A673 (cell line): Measurements from ENCODE around the gene DAPK2. TPM values are rescaled to one million over a fixed set of nuclear protein-coding genes. Genes with fewer than 3 reads are reported as not detected.

Experiments used
- BruUV-seq: library from RNA; stranded (reverse); fragments of 400-500 nt; replicated peaks from 2 replicates; lab custom pipeline; 2021; lab: Mats Ljungman, UMichigan
- CTCF ChIA-PET: fragments of 300-600 bp; sonication (Branson Sonifier 250); formaldehyde crosslinking; loops from one replicate; lab custom pipeline; 2022; ENCODE audit warnings: antibody characterized with exemption; lab: Charles Lee
- POLR2A ChIA-PET: fragments of 300-600 bp; sonication (Branson Sonifier 250); formaldehyde crosslinking; loops from one replicate; lab custom pipeline; 2022; ENCODE audit warnings: antibody characterized with exemption; ENCODE audit not compliant: low non-redundant PET; lab: Charles Lee
- DNase-seq: peaks from one replicate; pipeline ENCODE4 v3.0.0-alpha.2; 2015; ENCODE audit warnings: low spot score
- H3K27ac ChIP-seq: fragments of 200-600 bp; sonication (generic); 2 replicates; pipeline ENCODE4 v1.5.1; 2016; ENCODE audit warnings: mixed run types, low read depth, mild to moderate bottlenecking, mixed read lengths, antibody characterized with exemption, low read length; ENCODE audit not compliant: poor library complexity, severe bottlenecking
- H3K27me3 ChIP-seq: fragments of 200-600 bp; sonication (generic); replicated peaks from 2 replicates; pipeline ENCODE4 v1.6.1; 2017; ENCODE audit warnings: mixed run types, low read depth, mild to moderate bottlenecking, mixed read lengths, antibody characterized with exemption, low read length; ENCODE audit not compliant: insufficient read depth, poor library complexity
- H3K36me3 ChIP-seq: fragments of 200-600 bp; sonication (generic); 2 replicates; pipeline ENCODE4 v1.6.1; 2016; ENCODE audit warnings: mixed run types, mild to moderate bottlenecking, mixed read lengths, antibody characterized with exemption, low read length; ENCODE audit not compliant: insufficient read depth, poor library complexity, severe bottlenecking
- H3K4me1 ChIP-seq: fragments of 200-600 bp; sonication (generic); 2 replicates; pipeline ENCODE4 v1.6.1; 2017; ENCODE audit warnings: mixed run types, mild to moderate bottlenecking, mixed read lengths, antibody characterized with exemption, low read length; ENCODE audit not compliant: insufficient read depth, poor library complexity, severe bottlenecking
- H3K4me3 ChIP-seq: fragments of 200-600 bp; sonication (generic); 2 replicates; pipeline ENCODE4 v1.5.1; 2016; ENCODE audit warnings: low read depth, mixed run types, mild to moderate bottlenecking, mixed read lengths, low read length; ENCODE audit not compliant: poor library complexity, severe bottlenecking
- H3K9me3 ChIP-seq: fragments of 200-600 bp; sonication (generic); 2 replicates; pipeline ENCODE4 v1.6.1; 2016; ENCODE audit warnings: mixed run types, low read depth, mild to moderate bottlenecking, mixed read lengths, antibody characterized with exemption, low read length; ENCODE audit not compliant: poor library complexity, severe bottlenecking
- CTCF ChIP-seq: fragments of 300-800, 200-600 bp; sonication (generic); conservative IDR thresholded peaks from 2 replicates; pipeline ENCODE4 v1.5.1; 2017; ENCODE audit warnings: low read depth, mild to moderate bottlenecking, antibody characterized with exemption, low read length, moderate library complexity, mixed read lengths
- EZH2 ChIP-seq: fragments of 200-600 bp; sonication (generic); IDR thresholded peaks from 2 replicates; pipeline ENCODE4 v1.6.1; 2017; ENCODE audit warnings: borderline replicate concordance, low read depth, mild to moderate bottlenecking, mixed read lengths, antibody characterized with exemption, low read length; ENCODE audit not compliant: poor library complexity, severe bottlenecking
- intact Hi-C: fragments of 100-400 bp; cut with micrococcal nuclease; formaldehyde crosslinking; loops from one replicate; pipeline ENCODE4 v1.10.0; 2022; ENCODE audit not compliant: unreplicated experiment
- total RNA-seq: library from RNA; stranded (reverse); gene quantifications from 2 replicates; pipeline ENCODE4 v1.2.3, GENCODE V29; 2021

Gene DAPK2
- total RNA-seq, 1 experiment from 2014 or later = 19.2 TPM

- ChIA-PET POLR2A (no interaction called here), CTCF (interaction anchor here (0.7 kb wide), 1 partner anchor 40 kb away, joined by 3 read pairs; no protein-coding TSS in a partner anchor)
- H3K27ac ChIP-seq = no peak overlapping the region
- intact Hi-C loops = no loop called here
- H3K36me3 ChIP-seq = no peaks in the 10 kb centered on the region
- no peak overlapping the region for H3K4me3 ChIP-seq
- TF ChIP-seq EZH2 (no peak), CTCF (no peak)
- no peaks in the 10 kb centered on the region for H3K27me3 ChIP-seq
- no peaks in the 10 kb centered on the region for H3K4me1 ChIP-seq
- no peak for DNase-seq
- BruUV-seq = no TSS peak
- no peaks in the 10 kb centered on the region for H3K9me3 ChIP-seq
Observed at GRCh38 chr15:63917588-63918316, 128.5 kb downstream of the DAPK2 start.

GRCh38 chr15:63915873-63916771 is 130.2 kb downstream of the DAPK2 start:
- no TSS peak for BruUV-seq
- Histone ChIP-seq H3K4me1 (no peaks in the 10 kb centered on the region), H3K36me3 (no peaks in the 10 kb centered on the region), H3K9me3 (no peaks in the 10 kb centered on the region), H3K4me3 (no peak overlapping the region), H3K27ac (no peak overlapping the region), H3K27me3 (no peaks in the 10 kb centered on the region)
- DNase-seq = no peak
- CTCF ChIA-PET = no interaction called here
- intact Hi-C loops = no loop called here
- no peak for TF ChIP-seq EZH2
- no peak for TF ChIP-seq CTCF
- POLR2A ChIA-PET = no interaction called here

- TF ChIP-seq CTCF = no peak
- TF ChIP-seq EZH2 = no peak
- no peak overlapping the region for H3K4me3 ChIP-seq
- BruUV-seq = no TSS peak
- ChIA-PET POLR2A (no interaction called here), CTCF (no interaction called here)
- no peak overlapping the region for H3K27ac ChIP-seq
- no peak for DNase-seq
- H3K9me3 ChIP-seq = no peaks in the 10 kb centered on the region
- intact Hi-C loops = no loop called here
- H3K36me3 ChIP-seq = no peaks in the 10 kb centered on the region
- H3K27me3 ChIP-seq = no peaks in the 10 kb centered on the region
- H3K4me1 ChIP-seq = no peaks in the 10 kb centered on the region
Observed at GRCh38 chr15:63915209-63915872, 130.9 kb downstream of the DAPK2 start.
